H1 (cell line): Measurements from ENCODE around the gene OS9. TPM values are rescaled to one million over a fixed set of nuclear protein-coding genes. Genes with fewer than 3 reads are reported as not detected.

Experiments used
- CTCF ChIA-PET: fragments of 300-600 bp; sonication (Branson Sonifier 250); formaldehyde crosslinking; loops from one replicate; lab custom pipeline; 2021; ENCODE audit not compliant: partially characterized antibody; lab: Charles Lee
- POLR2A ChIA-PET: fragments of 300-600 bp; sonication (Branson Sonifier 250); formaldehyde crosslinking; loops from one replicate; lab custom pipeline; 2021; ENCODE audit warnings: inconsistent platforms; ENCODE audit not compliant: partially characterized antibody; lab: Charles Lee
- DNase-seq, 2 experiments: peaks; one replicate each; pipeline versions ENCODE4 v3.0.0 to v3.0.0-alpha.2; 2010 to 2022; ENCODE audit warnings: low spot score in 2 of 2, low read depth in 1 of 2, mixed read lengths in 1 of 2
- FAIRE-seq: peaks from 2 replicates; lab custom pipeline; 2011; peaks lifted over from hg19 to GRCh38; lab: Jason Lieb, UNC
- H2AFZ ChIP-seq: 2 replicates; pipeline ENCODE4 v1.8.1; 2012; ENCODE audit warnings: low read length, inconsistent platforms
- H2AK5ac ChIP-seq: 2 replicates; pipeline ENCODE4 v1.6.1; 2013; ENCODE audit warnings: low read depth, low read length
- H2BK120ac ChIP-seq: replicated peaks from 2 replicates; pipeline ENCODE3; 2013; ENCODE audit warnings: low read depth, low read length, inconsistent platforms
- H2BK12ac ChIP-seq: 2 replicates; pipeline ENCODE4 v1.6.1; 2013; ENCODE audit warnings: low read depth, low read length
- H2BK15ac ChIP-seq: 2 replicates; pipeline ENCODE4 v1.6.1; 2013; ENCODE audit warnings: low read length
- H2BK20ac ChIP-seq: 2 replicates; pipeline ENCODE4 v1.6.1; 2013; ENCODE audit warnings: low read length
- H2BK5ac ChIP-seq: 2 replicates; pipeline ENCODE4 v1.6.1; 2013; ENCODE audit warnings: low read depth, low read length
- H3K14ac ChIP-seq: 2 replicates; pipeline ENCODE4 v1.6.1; 2013; ENCODE audit warnings: inconsistent platforms; ENCODE audit not compliant: insufficient read length
- H3K18ac ChIP-seq: 2 replicates; pipeline ENCODE4 v1.6.1; 2013; ENCODE audit warnings: low read length; ENCODE audit errors: extremely low read depth
- H3K23ac ChIP-seq: 2 replicates; pipeline ENCODE4 v1.6.1; 2013; ENCODE audit warnings: inconsistent platforms; ENCODE audit not compliant: insufficient read length
- H3K23me2 ChIP-seq: 2 replicates; pipeline ENCODE4 v1.6.1; 2013; ENCODE audit warnings: low read depth, low read length
- H3K27ac ChIP-seq: 2 replicates; pipeline ENCODE4 v1.6.1; 2011; ENCODE audit warnings: low read depth, low read length, inconsistent platforms
- H3K27me3 ChIP-seq, 4 experiments: replicated peaks in 1 of 4; 1 replicate in 1 of 4; 2 replicates in 3 of 4; pipeline versions ENCODE4 v1.6.1 to v1.8.1; 2011 to 2013; ENCODE audit warnings: low read length in 3 of 4, mild to moderate bottlenecking in 3 of 4, inconsistent platforms in 2 of 4, mixed read lengths in 2 of 4, moderate library complexity in 1 of 4; ENCODE audit not compliant: control insufficient read depth in 3 of 4, insufficient read depth in 3 of 4; ENCODE audit errors: extremely low read depth in 1 of 4
- H3K36me3 ChIP-seq, 4 experiments: 2 replicates each; pipeline versions ENCODE4 v1.6.1 to v1.8.1; 2011 to 2013; ENCODE audit warnings: mild to moderate bottlenecking in 4 of 4, low read length in 3 of 4, moderate library complexity in 2 of 4, control low read depth in 1 of 4, inconsistent platforms in 1 of 4; ENCODE audit not compliant: insufficient read depth in 4 of 4, control insufficient read depth in 2 of 4
- H3K4ac ChIP-seq: replicated peaks from 2 replicates; pipeline ENCODE3; 2013; ENCODE audit warnings: low read length, low read depth, mixed read lengths, inconsistent platforms; ENCODE audit not compliant: insufficient read length
- H3K4me1 ChIP-seq, 4 experiments: replicated peaks in 1 of 4; 1 replicate in 1 of 4; 2 replicates in 3 of 4; pipeline versions ENCODE4 v1.6.1 to v1.8.1; 2011 to 2013; ENCODE audit warnings: low read length in 3 of 4, inconsistent platforms in 2 of 4, mixed read lengths in 1 of 4; ENCODE audit not compliant: insufficient read depth in 4 of 4, control insufficient read depth in 3 of 4
- H3K4me2 ChIP-seq, 2 experiments: 2 replicates each; pipeline versions ENCODE4 v1.6.1 to v1.8.1; 2011 to 2013; ENCODE audit warnings: low read depth in 2 of 2, low read length in 2 of 2, control low read depth in 1 of 2, inconsistent platforms in 1 of 2, mild to moderate bottlenecking in 1 of 2; ENCODE audit not compliant: insufficient read depth in 1 of 2
- H3K4me3 ChIP-seq, 4 experiments: fragments of 200-600, 300-600 bp in 1 of 4; sonication (generic), shearing (Covaris generic), sonication (Bioruptor Twin) in 1 of 4; 2 replicates each; pipeline versions ENCODE4 v1.5.1 to v1.8.1; 2011 to 2016; ENCODE audit warnings: low read length in 4 of 4, low read depth in 3 of 4, control low read depth in 2 of 4, inconsistent platforms in 2 of 4, mild to moderate bottlenecking in 2 of 4, mixed read lengths in 1 of 4, moderate library complexity in 1 of 4; ENCODE audit not compliant: insufficient read depth in 2 of 4; ENCODE audit errors: extremely low read depth in 1 of 4
- H3K56ac ChIP-seq: replicated peaks from 2 replicates; pipeline ENCODE3; 2013; ENCODE audit warnings: low read depth, mild to moderate bottlenecking, mixed read lengths, low read length, inconsistent platforms; ENCODE audit not compliant: insufficient read length
- H3K79me1 ChIP-seq: 2 replicates; pipeline ENCODE4 v1.6.1; 2013; ENCODE audit warnings: low read depth, low read length, control low read depth
- H3K79me2 ChIP-seq, 2 experiments: 2 replicates each; pipeline versions ENCODE4 v1.6.1 to v1.8.1; 2012 to 2013; ENCODE audit warnings: low read length in 2 of 2, mild to moderate bottlenecking in 2 of 2, inconsistent platforms in 1 of 2; ENCODE audit not compliant: insufficient read depth in 2 of 2, control insufficient read depth in 1 of 2
- H3K9ac ChIP-seq, 4 experiments: replicated peaks in 1 of 4; 1 replicate in 1 of 4; 2 replicates in 3 of 4; pipeline versions ENCODE4 v1.6.1 to v1.8.1; 2011 to 2013; ENCODE audit warnings: low read depth in 3 of 4, low read length in 3 of 4, control low read depth in 2 of 4, mild to moderate bottlenecking in 2 of 4, moderate library complexity in 2 of 4, inconsistent platforms in 1 of 4; ENCODE audit errors: extremely low read depth in 1 of 4
- H3K9me3 ChIP-seq, 2 experiments: 2 replicates each; pipeline versions ENCODE4 v1.6.1 to v1.8.1; 2012 to 2013; ENCODE audit warnings: mild to moderate bottlenecking in 2 of 2, moderate library complexity in 2 of 2, control low read depth in 1 of 2, inconsistent platforms in 1 of 2, low read depth in 1 of 2, low read length in 1 of 2, mixed read lengths in 1 of 2; ENCODE audit not compliant: insufficient read depth in 2 of 2
- H4K20me1 ChIP-seq, 2 experiments: replicated peaks in 1 of 2; 2 replicates each; pipeline versions ENCODE3 to v1.8.1; 2011 to 2013; ENCODE audit warnings: inconsistent platforms in 2 of 2, low read length in 2 of 2, mild to moderate bottlenecking in 1 of 2; ENCODE audit not compliant: insufficient read depth in 2 of 2, control insufficient read depth in 1 of 2
- H4K5ac ChIP-seq: 2 replicates; pipeline ENCODE4 v1.6.1; 2013; ENCODE audit warnings: low read length, low read depth, mixed read lengths, inconsistent platforms; ENCODE audit not compliant: insufficient read length
- H4K8ac ChIP-seq: 2 replicates; pipeline ENCODE4 v1.8.0; 2013; ENCODE audit warnings: mild to moderate bottlenecking, moderate library complexity, low read length, inconsistent platforms; ENCODE audit not compliant: insufficient read depth; ENCODE audit errors: extremely low read depth
- H4K91ac ChIP-seq: replicated peaks from 2 replicates; pipeline ENCODE3; 2013; ENCODE audit warnings: low read length, mixed read lengths, inconsistent platforms; ENCODE audit not compliant: insufficient read length
- CTBP2 ChIP-seq: IDR thresholded peaks from 2 replicates; pipeline ENCODE4 v1.7.0; 2011; ENCODE audit warnings: borderline replicate concordance, mild to moderate bottlenecking, moderate library complexity, mixed read lengths, low read length; ENCODE audit not compliant: insufficient read depth, insufficient read length
- HDAC2 ChIP-seq, 2 experiments: fragments of 300-600 bp in 1 of 2; sonication (generic) in 1 of 2; IDR thresholded peaks; 2 replicates each; pipeline ENCODE4 v1.6.1; 2011 to 2012; ENCODE audit warnings: low read depth in 2 of 2, low read length in 2 of 2, mild to moderate bottlenecking in 2 of 2, moderate library complexity in 2 of 2, borderline replicate concordance in 1 of 2, inconsistent platforms in 1 of 2
- POLR2A ChIP-seq, 2 experiments: IDR thresholded peaks; 1 replicate in 1 of 2; 2 replicates in 1 of 2; pipeline ENCODE4 v1.6.1; 2011; ENCODE audit warnings: low read depth in 2 of 2, low read length in 2 of 2, mild to moderate bottlenecking in 2 of 2; ENCODE audit errors: control extremely low read depth in 1 of 2
- RAD21 ChIP-seq, 2 experiments: IDR thresholded peaks in 1 of 2; conservative IDR thresholded peaks in 1 of 2; 2 replicates each; pipeline ENCODE4 v1.6.1; 2011; ENCODE audit warnings: low read depth in 2 of 2, low read length in 2 of 2, improper control_type of control experiment in 1 of 2, inconsistent platforms in 1 of 2, mild to moderate bottlenecking in 1 of 2, moderate library complexity in 1 of 2
- RBBP5 ChIP-seq: IDR thresholded peaks from 2 replicates; pipeline ENCODE4 v1.7.1; 2012; ENCODE audit warnings: low read depth, mild to moderate bottlenecking, inconsistent platforms, low read length, moderate library complexity, borderline replicate concordance
- SAP30 ChIP-seq: fragments of 300-600 bp; sonication (generic); IDR thresholded peaks from 2 replicates; pipeline ENCODE4 v1.7.1; 2012; ENCODE audit warnings: low read length, moderate library complexity, mild to moderate bottlenecking, inconsistent platforms; ENCODE audit not compliant: insufficient read depth, insufficient replicate concordance
- SIRT6 ChIP-seq: IDR thresholded peaks from one replicate; pipeline ENCODE4 v1.7.1; 2012; ENCODE audit warnings: low read length, inconsistent platforms
- SP1 ChIP-seq: IDR thresholded peaks from 2 replicates; pipeline ENCODE4 v1.6.1; 2011; ENCODE audit warnings: low read depth, low read length
- SUZ12 ChIP-seq: fragments of 200-600 bp; sonication (generic); IDR thresholded peaks from 2 replicates; pipeline ENCODE4 v1.6.1; 2012; ENCODE audit warnings: mild to moderate bottlenecking, inconsistent platforms, low read length, moderate library complexity, mixed read lengths
- WGBS, 2 experiments: shearing (Covaris generic) in 1 of 2; methylation state at CpG; one replicate each; pipeline versions ENCODE4 v1.1.6 to v1.1.7; 2013 to 2015; ENCODE audit warnings: low lambda C conversion rate in 2 of 2, mixed read lengths in 2 of 2, inconsistent platforms in 1 of 2, low coverage in 1 of 2, missing lambda C conversion rate in 1 of 2; ENCODE audit not compliant: insufficient replicate concordance in 2 of 2, insufficient coverage in 1 of 2, insufficient read length in 1 of 2; ENCODE audit errors: extremely low coverage in 1 of 2, missing lambda C conversion rate in 1 of 2; 5-methylcytosine and 5-hydroxymethylcytosine counted together
- polyA plus RNA-seq, 7 experiments: library from polyadenylated mRNA; depleted of rRNA in 3 of 7; stranded (reverse) in 5 of 7; unstranded in 2 of 7; fragments of >200 nt in 5 of 7; fragments of 200-250 nt in 2 of 7; gene quantifications; 1 replicate in 5 of 7; 2 replicates in 1 of 7; 4 replicates in 1 of 7; pipeline versions ENCODE4 v1.2.1 to v1.2.3, GENCODE V29; 2011 to 2013; ENCODE audit warnings: missing spikeins in 2 of 7, mixed read lengths in 2 of 7
- total RNA-seq: library from RNA; stranded (reverse); fragmentation: NEBNext Ultra II Directional; extraction: Animal tissue kit (Norgen Biotek cat#: 25700); gene quantifications from 2 replicates; pipeline ENCODE4 v1.2.1, GENCODE V29; 2021

The OS9 gene
- total and polyA plus RNA-seq, 2 of the 8 experiments (the other 6 are each of a cell fraction or from before 2014, with no cell fraction given) = 71.0 to 108 TPM

GRCh38 chr12:57765003-57765697 is 71.2 kb downstream of the OS9 start:
- Histone ChIP-seq H3K9me3 (no peaks in the 10 kb centered on the region), H3K4me2 (peak overlapping the region; percentile 87 to 96), H2BK15ac (peak overlapping the region; percentile 98; the same call in 1 of the 2 replicates), H3K14ac (no peak overlapping the region), H3K36me3 (peaks cover 11 to 13% (median 12%) of the 10 kb centered on the region in 4 experiments; a peak in 7 of 8 replicates), H3K27ac (no peak overlapping the region), H2BK20ac (no peak overlapping the region), H2BK120ac (no peak overlapping the region), H3K23ac (no peak overlapping the region), H3K23me2 (peaks cover 23% of the 10 kb centered on the region), H2AK5ac (0 out of 2 replicates have a peak overlapping the region, but pooled peaks have one; percentile 8), H3K4me1 (peaks cover 13 to 22% (median 19%) of the 10 kb centered on the region in 4 experiments), H3K56ac (no peak overlapping the region), H3K79me1 (no peaks in the 10 kb centered on the region), H4K8ac (peak overlapping the region; percentile 39; the same call in 1 of the 2 replicates), H4K20me1 (peaks cover 0 to 4% of the 10 kb centered on the region in 2 experiments), H4K91ac (peak overlapping the region; percentile 87), H3K4me3 (peak overlapping the region; percentile 39 to 66 (median 64)), H3K9ac (peak overlapping the region in 3 of 4 experiments; percentile 26 to 33 (median 30); a peak in 2 of 7 replicates), H3K27me3 (peaks cover 22 to 39% (median 37%) of the 10 kb centered on the region in 4 experiments), H3K79me2 (no peaks in the 10 kb centered on the region), H3K18ac (peak overlapping the region; percentile 85), H3K4ac (peak overlapping the region; percentile 61), H4K5ac (no peak overlapping the region), H2AFZ (peak overlapping the region; percentile 91), H2BK12ac (peak overlapping the region; percentile 89; the same call in 1 of the 2 replicates), H2BK5ac (no peak overlapping the region)
- FAIRE-seq (no peak), DNase-seq (peak in 1 of 2 experiments; percentile 80)
- CTCF ChIA-PET = interaction anchor here (0.9 to 3.9 kb wide), 6 partner anchors 8 to 182 kb away, joined by 3 to 40 read pairs (median 4); no protein-coding TSS in a partner anchor
- WGBS, 2 experiments = 5% methylated on average over 58 of the region's 60 CpGs; no CpG with 5 or more reads in 1 of the 2 experiments
- POLR2A ChIA-PET = interaction anchor here (0.7 to 5.3 kb wide), 14 partner anchors 9 to 79 kb away, joined by 3 to 35 read pairs (median 4); partner anchors contain the start of genes CDK4, MARCHF9, TSFM and TSPAN31
- TF ChIP-seq SP1 (0 out of 2 replicates have a peak, but pooled peaks have one; percentile 28), RBBP5 (no peak; the same call in 1 of the 2 replicates), SAP30 (no peak), RAD21 (IDR thresholded peaks at IDR 0.05 in 1 of 2, conservative IDR thresholded peaks at IDR 0.05 in 1 of 2; ENCODE audit: low read depth in 2 of 2, low read length in 2 of 2) (peak; percentile 1 to 18; a peak in 2 of 4 replicates), SUZ12 (peak; percentile 85), HDAC2 (IDR thresholded peaks at IDR 0.05; ENCODE audit: borderline replicate concordance in 1 of 2, low read depth in 2 of 2, low read length in 2 of 2) (no peak), SIRT6 (no peak), POLR2A (IDR thresholded peaks at IDR 0.05; ENCODE audit: control extremely low read depth in 1 of 2, low read depth in 2 of 2, low read length in 2 of 2) (no peak; a peak in 1 of 3 replicates), CTBP2 (no peak)
